Suppressor macrophage (primary cell): ENCODE measurements around the gene DDAH2.
A peak's percentile ranks its signal among the peaks of the same experiment; 100 is the strongest.

Experiments
- DNase-seq, 4 experiments: peaks; one replicate each; pipeline ENCODE4 v3.0.0-alpha.2; 2020 to 2022

Gene DDAH2

DNA sequence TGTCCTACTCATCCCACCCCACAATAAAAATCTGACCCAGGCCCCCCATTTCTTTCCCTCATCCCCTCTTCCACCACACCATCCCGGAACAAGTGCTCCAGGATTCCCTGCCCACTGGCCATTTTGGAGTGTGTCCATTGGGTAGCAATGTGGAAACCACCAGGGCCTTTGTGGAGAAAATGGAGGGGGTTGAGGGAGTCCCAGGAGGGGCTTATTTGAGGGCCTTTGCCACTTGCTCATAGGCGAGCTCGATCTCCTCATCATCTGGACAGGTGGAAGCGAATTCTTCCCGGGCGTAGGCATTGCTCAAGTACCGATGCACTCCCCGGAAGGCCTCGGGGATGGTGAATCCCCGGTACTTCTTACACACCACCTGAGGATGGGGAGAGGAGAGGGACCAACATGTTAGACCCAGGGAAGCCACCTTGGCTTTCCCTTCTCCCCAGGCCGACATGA lies 1.6 kb upstream of the DDAH2 start:
- DNase-seq: no peak

DNA sequence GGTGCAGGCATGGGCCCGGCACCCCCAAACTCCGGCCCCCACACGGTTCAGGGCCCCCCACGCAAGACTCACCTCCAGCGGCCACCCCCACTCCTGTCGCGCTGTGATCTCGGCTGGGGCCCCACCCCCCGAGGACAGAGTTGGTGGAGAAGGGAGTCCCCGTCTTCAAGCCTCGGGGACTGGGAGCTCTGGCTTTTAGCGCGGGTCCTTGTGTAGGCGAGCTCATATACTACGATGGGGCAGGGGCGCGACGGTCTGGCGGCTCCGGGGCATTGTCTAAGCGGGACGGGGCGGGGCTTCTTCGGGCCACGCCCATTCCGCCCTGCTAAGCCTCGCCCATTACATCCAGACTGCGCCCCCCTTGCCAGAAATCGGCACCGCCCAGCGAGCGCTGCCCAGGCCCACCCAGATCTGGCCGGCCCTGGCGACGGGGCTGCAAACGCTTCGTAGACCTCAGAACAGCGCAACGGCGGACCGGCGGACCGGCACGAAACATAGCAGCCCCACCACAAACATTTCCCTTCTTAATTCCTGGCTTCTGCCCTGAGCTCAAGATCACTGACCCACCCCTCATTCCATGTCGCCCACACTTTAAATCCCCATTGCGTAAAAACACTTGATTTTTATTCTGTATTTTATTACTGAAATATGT lies 1.0 kb upstream of the DDAH2 start:
- peak; percentile 77 to 88 (median 86) for DNase-seq

GRCh38 chr6:31729515-31729978 lies 448 bp upstream of the DDAH2 start:
- peak; percentile 88 to 95 (median 92) for DNase-seq

GRCh38 chr6:31727717-31728671 lies 1.1 kb downstream of the DDAH2 start:
- DNase-seq: peak in 3 of 4 experiments; percentile 40 to 64 (median 53)

DNA sequence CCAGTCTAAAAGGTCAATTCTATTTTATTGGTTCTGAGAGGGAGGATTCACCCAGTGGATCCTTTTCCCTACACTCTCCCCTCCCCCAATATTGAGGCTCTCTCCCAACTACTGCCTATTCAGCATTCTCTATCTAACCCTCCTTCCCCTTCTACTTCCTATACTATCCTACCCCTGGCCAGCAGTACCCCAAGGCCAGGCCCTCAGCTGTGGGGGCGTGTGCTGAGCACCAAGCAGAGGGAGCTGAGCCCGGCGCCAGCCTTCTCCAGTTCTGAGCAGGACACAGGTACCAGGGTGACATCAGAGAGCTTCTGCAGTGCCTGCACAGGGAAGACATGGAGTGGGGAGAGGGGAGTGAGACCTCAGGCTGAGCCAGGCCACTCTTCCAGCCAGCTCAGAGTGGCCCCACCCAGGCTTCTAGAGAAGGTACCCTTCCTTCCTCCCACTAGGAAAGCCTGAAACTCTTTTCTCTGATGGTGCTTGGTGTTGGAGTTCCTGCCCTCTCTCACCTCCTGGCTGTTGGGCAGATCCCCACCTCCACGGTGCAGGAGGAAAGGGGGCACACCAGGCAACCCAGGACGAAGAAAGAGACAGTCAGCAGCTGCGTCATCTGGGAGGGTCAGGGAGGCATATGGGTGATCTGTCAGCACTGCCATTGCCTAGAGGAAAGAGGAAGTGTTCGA lies 1.9 kb downstream of the DDAH2 start:
- DNase-seq: peak; percentile 89 to 96 (median 92)

- DNase-seq: peak; percentile 84 to 97 (median 91)
Measured at GRCh38 chr6:31725502-31726350, 3.4 kb downstream of the DDAH2 start.

- no peak for DNase-seq
Measured at GRCh38 chr6:31723980-31724691, 5.0 kb downstream of the DDAH2 start.

DNA sequence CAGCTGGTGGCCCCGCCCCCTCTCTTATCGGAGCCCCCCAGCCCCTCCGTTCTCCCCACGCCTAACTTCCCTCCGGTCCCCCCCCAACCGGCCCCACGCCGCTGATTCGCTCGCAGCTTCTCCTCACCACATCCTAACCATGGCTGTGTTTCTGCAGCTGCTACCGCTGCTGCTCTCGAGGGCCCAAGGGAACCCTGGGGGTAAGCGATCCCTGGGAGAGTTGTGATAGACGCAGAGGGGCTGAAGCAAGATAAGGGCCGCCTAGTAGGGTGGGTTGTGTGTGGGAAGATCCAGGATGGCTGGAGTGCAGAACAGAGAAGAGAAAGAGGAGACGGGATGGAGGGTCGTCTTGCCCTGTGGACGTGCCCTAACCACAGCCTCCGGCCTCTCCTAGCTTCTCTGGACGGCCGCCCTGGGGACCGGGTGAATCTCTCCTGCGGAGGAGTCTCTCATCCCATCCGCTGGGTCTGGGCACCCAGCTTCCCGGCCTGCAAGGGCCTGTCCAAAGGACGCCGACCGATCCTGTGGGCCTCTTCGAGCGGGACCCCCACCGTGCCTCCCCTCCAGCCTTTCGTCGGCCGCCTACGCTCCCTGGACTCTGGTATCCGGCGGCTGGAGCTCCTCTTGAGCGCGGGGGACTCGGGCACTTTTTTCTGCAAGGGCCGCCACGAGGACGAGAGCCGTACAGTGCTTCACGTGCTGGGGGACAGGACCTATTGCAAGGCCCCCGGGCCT lies 5.7 kb downstream of the DDAH2 start, which contains the start of gene MPIG6B:
Gene MPIG6B, plus strand, starts transcription at position 129 of the 735 bp plus-strand sequence. Its CDS starts 11 bp downstream, at position 140.
- no peak for DNase-seq

DNA sequence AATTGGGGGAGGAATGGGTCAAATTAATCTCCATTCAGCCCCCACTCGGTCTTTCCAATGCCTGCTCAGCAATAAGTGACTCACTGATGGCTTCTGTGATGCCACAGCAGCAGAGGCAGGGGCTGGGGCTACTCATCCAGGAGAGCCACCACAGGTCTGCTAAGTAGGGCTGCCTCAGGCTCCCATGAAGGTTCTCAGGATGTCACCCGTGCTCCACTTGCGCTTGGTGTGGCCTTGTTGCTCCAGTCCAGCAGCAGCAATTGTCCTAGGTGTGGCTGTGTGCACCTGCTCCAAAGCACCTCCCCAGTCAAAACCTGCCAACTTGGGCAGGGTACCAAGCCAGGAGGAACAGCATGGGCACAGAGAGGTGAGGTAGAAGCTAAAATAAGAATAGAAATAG lies 6.9 kb downstream of the DDAH2 start:
- no peak for DNase-seq

DNA sequence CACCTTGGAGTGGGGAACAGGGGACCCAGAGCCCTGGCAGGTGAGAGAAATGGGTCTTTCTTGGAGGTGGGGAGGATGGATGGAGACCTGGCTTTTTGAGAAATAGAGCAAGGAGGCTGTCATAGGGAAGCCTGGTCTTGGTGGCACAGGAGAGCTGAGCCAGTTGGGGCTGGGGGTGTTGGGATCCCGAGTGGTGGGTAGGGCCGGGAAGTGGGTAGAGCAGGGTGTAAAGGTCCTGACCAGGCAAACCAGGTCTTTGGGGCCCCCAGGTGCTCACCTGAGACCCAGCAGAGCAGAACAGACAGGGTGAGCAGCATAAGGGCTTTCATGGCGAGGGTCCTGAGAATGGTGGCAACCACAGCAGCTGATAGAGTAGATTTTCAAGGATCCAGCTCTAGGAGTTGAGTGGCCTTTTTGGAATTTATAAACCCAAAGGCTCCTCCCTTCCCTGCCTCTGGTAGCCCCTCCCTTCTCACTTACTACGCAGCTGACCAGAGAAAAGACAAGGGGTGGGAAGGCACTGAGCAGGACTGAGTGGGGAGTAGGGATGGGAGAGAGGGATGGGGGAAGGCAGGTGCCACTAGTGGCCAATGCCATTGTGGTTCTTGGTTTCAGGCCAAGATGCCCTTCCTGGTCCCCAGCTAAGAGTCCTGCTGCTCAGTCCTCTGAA lies 7.6 kb downstream of the DDAH2 start, which contains the start of gene LY6G6C:
Gene LY6G6C, minus strand, starts transcription at position 396 of the 670 bp plus-strand sequence. Its CDS starts 67 bp downstream, at position 329.
- no peak for DNase-seq

DNA sequence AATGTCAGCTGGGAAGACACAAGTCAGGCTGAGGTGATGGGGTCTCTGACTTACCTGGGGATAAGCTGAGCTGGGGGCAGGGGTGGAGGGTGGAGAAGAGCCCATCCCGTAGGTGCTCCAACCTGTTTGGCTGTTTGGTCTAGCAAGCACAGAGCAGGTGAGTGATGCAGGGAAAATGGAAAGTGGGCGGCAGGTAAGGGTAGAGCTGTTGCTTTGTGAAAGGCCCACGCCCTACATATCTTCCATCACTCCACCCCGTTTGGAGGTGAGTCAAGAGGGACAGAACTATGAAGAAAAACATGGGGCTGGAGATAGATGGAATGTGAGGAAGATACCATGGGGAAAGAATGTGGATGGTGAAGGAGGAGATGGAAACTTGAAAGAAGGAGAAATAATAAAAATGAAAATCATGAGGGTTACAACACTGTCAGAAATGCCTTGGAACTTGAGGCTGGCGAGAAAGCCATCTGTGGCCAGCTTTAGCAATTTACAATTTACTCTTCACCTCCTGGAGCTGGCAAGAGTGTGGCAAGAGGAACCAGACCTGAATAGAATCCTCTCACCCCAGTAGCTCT lies 8.8 kb downstream of the DDAH2 start:
- DNase-seq: no peak

- no peak for DNase-seq
Measured at GRCh38 chr6:31719001-31719400, 10.1 kb downstream of the DDAH2 start.

DNA sequence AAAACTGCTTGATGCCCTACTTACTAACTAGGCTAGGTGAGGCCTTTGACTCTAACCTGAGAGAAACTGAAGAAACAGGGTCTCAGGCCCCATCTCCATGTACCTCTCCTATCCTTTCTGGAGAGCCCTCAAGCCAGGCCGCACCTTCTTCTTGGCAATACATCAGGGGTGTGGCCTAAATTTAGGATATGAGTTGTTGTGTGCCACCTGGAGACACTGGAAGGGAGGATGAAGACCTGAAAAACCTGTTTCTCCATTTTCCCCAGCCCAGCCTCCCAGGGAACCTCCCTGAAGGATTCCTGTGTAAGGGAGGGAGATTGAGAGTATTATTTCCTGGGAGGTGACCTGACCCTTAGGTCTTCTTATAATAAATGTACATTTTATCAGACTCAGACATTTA lies 10.8 kb downstream of the DDAH2 start:
- DNase-seq: no peak

DNA sequence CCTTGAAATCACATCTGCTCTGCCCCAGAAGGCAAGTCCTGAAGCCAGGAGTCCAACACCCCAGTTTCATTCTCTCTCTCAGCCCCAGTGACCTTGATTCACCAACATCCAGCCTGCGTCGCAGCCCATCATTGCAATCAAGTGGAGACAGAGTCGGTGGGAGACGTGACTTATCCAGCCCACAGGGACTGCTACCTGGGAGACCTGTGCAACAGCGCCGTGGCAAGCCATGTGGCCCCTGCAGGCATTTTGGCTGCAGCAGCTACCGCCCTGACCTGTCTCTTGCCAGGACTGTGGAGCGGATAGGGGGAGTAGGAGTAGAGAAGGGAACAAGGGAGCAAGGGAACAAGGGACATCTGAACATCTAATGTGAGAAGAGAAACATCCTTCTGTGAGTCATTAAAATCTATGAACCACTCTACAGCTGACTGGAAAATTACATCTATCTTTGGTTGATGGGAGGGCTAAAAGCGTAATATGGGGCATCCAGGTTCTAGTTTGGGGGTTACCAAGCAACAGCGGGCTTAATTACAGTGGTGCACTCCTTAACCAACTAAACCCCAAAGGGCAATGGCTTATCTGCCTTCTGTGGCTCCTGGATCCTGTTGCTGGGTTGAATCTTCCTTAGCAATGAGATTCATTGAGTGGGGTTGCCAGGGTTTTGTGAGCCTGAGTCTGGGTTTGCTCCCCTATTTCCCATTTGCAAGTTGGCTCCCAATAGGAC lies 11.4 kb downstream of the DDAH2 start:
- no peak for DNase-seq

DNA sequence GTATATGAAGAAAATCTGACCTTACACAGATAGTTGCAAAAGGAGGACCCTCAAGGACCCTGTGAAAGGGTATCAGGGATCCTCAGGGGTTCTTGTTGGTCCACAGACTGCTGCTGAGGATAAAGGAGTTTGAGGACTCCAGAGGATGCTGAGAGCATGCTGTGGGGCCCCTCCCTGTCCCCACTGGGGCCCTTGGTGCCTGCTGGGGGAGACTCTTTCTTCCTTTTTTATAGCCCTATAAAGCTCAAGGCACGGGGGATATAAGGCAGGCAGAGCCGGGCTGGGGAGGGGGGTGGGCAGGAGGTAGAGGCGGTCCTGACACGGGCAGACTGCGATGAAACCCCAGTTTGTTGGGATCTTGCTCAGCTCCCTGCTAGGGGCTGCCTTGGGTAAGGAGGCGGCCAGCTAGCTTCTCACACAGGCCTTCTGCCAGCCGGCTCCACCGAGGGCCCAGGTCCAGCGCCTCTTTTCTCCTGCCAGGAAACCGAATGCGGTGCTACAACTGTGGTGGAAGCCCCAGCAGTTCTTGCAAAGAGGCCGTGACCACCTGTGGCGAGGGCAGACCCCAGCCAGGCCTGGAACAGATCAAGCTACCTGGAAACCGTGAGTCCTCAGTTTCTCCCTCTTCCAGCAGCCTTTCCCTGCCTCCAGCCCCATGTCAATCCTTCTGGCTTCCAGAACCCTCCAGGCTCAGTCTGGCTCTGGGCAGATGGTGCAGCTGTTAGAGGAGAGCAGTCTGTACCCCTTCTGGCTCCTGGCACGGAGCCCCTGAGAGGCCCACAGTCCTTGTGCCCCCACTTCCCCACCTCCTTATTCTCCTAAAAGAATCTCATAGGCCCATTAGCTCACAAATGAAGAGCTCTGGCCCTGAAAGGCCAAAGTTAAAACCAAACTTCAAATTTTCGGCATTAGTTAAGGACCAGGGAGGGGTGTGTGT lies 13.8 kb downstream of the DDAH2 start, which contains the start of gene LY6G6D:
Gene LY6G6D, plus strand, starts transcription at position 327 of the 937 bp plus-strand sequence. Its CDS starts 8 bp downstream, at position 335.
- DNase-seq: no peak

DNA sequence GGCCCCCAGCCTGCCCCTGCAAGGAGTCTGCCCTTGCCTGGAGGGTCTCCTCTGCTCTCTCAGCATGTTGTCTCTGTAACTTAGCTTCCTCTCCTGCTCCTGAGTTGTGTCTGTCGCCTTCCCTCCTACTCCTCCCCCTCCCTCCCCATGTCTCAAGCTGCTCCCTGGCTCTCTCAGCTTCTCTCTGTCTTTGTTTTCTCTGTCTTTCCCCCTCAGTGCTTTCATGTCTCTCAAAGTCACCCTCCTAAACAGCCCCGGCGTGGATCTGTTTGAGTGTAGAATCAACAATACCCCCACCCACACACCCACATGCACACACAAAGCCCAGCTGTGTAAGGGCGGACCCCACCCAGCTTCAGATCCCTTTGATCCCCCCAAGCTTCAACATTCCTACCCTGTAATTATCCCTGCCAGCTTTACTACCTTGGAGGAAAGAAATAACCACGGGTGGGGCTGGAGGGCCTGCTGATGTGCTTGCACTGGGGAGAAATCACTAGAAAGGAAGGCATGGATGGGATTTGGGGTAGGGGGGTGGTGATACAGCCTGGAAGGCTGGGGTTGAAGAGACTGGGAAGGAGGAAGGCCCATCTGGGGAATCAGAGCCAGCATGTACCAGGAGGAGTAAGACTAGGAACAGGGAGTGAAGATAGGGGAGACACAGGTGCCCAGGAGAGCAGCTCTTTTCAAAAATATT lies 15.0 kb downstream of the DDAH2 start:
- peak in 2 of 4 experiments; percentile 20 to 29 for DNase-seq

GRCh38 chr6:31713465-31713864 lies 15.6 kb downstream of the DDAH2 start:
- DNase-seq: peak in 1 of 4 experiments; percentile 1
